Neural progenitor cell (in vitro differentiated cells): Measurements from ENCODE around the gene CACNA1B.

ENCODE experiments used
- CTCF ChIP-seq: fragments of 200-600 bp; sonication (generic); IDR thresholded peaks from 2 replicates; pipeline ENCODE4 v1.5.1; 2017; ENCODE audit warnings: antibody characterized with exemption, mild to moderate bottlenecking
- EZH2 ChIP-seq: fragments of 200-600 bp; sonication (generic); IDR thresholded peaks from 2 replicates; pipeline ENCODE4 v1.6.1; 2017; ENCODE audit warnings: antibody characterized with exemption, mild to moderate bottlenecking, moderate library complexity
- EZH2phosphoT487 ChIP-seq: fragments of 200-600 bp; sonication (generic); IDR thresholded peaks from 2 replicates; pipeline ENCODE4 v1.6.1; 2017; ENCODE audit warnings: antibody characterized with exemption

GRCh38 chr9:138070815-138071214 lies 193.2 kb downstream of the CACNA1B start:
- TF ChIP-seq CTCF (no peak), EZH2phosphoT487 (no peak), EZH2 (no peak)
